ENCODE results near the gene ARHGEF6.

The ARHGEF6 gene

DNA sequence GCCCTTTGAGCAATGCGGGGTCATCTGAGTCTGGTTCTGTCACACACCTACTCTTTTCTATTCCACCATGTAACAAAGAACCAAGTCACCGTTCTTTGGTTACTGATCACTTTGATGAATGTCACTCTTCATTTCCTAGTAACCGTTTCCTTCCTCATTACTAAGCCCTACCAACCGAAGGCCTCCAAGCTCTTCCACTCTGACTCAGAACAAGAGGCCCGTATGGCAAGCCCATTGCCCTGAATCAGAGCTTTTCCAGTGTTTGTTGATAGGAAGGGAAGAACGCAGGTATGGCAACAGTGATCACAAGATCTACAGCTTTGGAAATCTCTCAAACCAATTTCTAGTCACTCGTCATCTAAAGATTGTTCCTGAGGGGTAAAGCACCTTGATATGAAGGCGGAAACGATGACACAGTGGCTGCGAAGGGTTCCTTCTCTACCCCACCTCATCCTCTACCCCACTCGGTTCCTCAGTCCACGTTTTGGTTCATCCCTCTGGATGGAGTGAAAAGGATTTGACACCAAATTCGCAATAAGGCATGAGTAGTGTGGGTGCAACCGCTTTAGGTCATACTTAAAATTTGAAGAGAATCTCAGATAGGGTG is 160.7 kb downstream of the ARHGEF6 start:
- TF ChIP-seq, protein P1, sequence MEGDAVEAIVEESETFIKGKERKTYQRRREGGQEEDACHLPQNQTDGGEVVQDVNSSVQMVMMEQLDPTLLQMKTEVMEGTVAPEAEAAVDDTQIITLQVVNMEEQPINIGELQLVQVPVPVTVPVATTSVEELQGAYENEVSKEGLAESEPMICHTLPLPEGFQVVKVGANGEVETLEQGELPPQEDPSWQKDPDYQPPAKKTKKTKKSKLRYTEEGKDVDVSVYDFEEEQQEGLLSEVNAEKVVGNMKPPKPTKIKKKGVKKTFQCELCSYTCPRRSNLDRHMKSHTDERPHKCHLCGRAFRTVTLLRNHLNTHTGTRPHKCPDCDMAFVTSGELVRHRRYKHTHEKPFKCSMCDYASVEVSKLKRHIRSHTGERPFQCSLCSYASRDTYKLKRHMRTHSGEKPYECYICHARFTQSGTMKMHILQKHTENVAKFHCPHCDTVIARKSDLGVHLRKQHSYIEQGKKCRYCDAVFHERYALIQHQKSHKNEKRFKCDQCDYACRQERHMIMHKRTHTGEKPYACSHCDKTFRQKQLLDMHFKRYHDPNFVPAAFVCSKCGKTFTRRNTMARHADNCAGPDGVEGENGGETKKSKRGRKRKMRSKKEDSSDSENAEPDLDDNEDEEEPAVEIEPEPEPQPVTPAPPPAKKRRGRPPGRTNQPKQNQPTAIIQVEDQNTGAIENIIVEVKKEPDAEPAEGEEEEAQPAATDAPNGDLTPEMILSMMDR (IDR thresholded peaks at IDR 0.05): no peak
- Mint-ChIP-seq H3K36me3 (ENCODE audit: low read depth) (no peaks in the 10 kb centered on the region), H3K27ac (no peak overlapping the region)

DNA sequence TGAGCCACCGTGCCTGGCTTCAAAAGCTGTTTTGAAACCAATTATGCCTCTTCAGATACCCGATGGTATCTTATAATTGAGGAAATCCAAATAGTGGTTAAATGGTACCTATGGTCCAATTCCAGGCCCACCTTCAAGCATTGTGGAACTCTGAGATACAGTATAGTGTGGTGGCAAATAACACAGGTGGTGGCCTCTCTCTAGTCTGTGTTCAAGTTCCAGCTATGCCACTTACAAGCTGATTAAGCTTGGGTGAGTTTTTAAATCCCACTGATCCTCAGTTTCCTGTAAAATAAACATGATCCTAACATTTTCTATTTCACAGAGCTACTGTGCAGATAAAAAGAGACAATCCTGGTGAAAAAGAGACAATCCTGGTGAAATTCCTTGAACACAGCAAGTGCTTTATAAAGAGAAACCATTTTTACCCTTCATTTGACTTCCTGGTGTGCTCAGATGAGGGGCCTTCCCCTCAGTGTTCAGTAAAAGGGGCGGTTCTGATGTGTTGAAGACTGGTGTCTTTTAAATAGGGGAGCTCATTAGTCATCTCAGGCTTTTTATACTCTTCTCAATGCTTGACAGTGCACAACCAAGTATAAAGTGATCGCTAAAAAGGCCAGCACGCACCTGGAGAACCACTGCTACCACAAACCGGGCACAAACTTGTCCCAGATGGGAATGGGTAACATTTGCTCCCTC is 163.6 kb downstream of the ARHGEF6 start:
- TF ChIP-seq, protein P1 (IDR thresholded peaks at IDR 0.05): no peak
- no peak overlapping the region for H3K4me3 Mint-ChIP-seq
- no peaks in the 10 kb centered on the region for H3K27me3 Mint-ChIP-seq (ENCODE audit: low read depth, poor library complexity)
- H3K27ac Mint-ChIP-seq: no peak overlapping the region
- DNase-seq: no peak
- peaks cover 32% of the 10 kb centered on the region for H3K9me3 Mint-ChIP-seq
- H3K36me3 Mint-ChIP-seq (ENCODE audit: low read depth): no peaks in the 10 kb centered on the region
- H3K4me1 Mint-ChIP-seq: no peaks in the 10 kb centered on the region

More for the DNA sequence above, 160.7 kb downstream of the ARHGEF6 start:
- H3K27me3 Mint-ChIP-seq (ENCODE audit: low read depth, poor library complexity): no peaks in the 10 kb centered on the region
- no peak for DNase-seq
- no peak overlapping the region for H3K4me3 Mint-ChIP-seq
- H3K4me1 Mint-ChIP-seq: no peaks in the 10 kb centered on the region
- peaks cover 34% of the 10 kb centered on the region for H3K9me3 Mint-ChIP-seq

Data from nephron progenitor cell (in vitro differentiated cells).